ENCODE data around the gene CIAO1.
"Not testable (repeated sequence)": the region's sequence is repeated elsewhere in the genome, so short reads cannot be mapped to it uniquely, and the experiment has no call there.

CIAO1 gene

DNA sequence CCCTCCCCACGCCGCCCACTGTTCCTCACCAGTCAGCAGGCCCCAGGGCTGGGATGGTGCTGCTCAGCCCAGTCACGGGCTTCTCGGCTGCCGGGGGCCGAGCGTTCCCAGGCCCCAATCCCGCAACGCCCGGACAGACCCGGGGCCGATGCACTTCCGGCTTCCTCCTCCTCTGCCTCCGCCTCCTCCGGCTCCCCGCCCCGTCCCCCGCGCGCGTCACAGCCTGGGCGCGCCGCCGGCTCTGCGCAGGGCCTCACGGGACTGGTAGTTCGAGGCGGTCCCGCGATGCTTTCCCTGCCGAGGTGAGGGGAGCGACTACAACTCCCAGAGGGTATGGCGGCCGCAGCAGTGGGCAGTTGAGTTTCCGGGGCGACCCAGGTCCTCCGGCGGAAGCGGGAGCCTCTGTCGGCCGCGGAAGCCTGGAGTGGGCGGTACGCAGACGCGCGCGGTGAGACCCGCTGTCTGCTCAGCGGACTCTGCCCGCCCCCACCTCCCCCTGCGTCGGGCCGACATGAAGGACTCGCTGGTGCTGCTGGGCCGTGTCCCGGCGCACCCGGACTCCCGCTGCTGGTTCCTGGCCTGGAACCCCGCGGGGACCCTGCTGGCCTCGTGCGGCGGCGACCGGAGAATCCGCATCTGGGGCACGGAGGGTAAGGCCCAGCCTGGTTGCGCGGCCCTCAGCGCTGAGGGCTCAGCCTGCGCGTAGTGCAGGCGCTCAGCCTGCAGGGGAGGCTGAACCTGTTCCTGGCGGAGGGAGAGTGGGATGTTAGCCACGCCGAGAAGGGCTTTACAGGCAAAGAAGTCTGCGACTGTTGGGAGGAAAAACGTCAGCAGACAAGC lies at the start of gene CIAO1, which contains the start of gene TMEM127:
TSS of gene CIAO1 (plus strand) at position 386 of the 840 bp plus-strand sequence. CDS start at position 512, 126 bp downstream.
TSS of gene TMEM127 (minus strand) at position 158 of the 840 bp plus-strand sequence. CDS start 616 bp downstream, outside the sequence.
- H3K9ac ChIP-seq (ENCODE audit: low read depth, low read length, poor library complexity, severe bottlenecking), result peak within 1 kb of the TSS; percentile 92
- H3K4me2 ChIP-seq (ENCODE audit: low read depth, low read length, poor library complexity, severe bottlenecking), result peak within 1 kb of the TSS; percentile 84
- no peaks in the 10 kb centered on the region for H3F3A ChIP-seq (ENCODE audit: low read depth)
- H3K9me2 ChIP-seq (replicated peaks; ENCODE audit: low read depth, low read length), result no peaks in the 10 kb centered on the region
- no peaks in the 10 kb centered on the region for H3K9me3 ChIP-seq (ENCODE audit: insufficient read depth, low read depth, low read length)
- peaks cover 74% of the 10 kb centered on the region for H3K79me2 ChIP-seq (ENCODE audit: insufficient read depth, low read length)
- H3K27me3 ChIP-seq (ENCODE audit: insufficient read depth, low read length, poor library complexity, severe bottlenecking), result no peaks in the 10 kb centered on the region
- peaks cover 57% of the 10 kb centered on the region for H4K20me1 ChIP-seq (ENCODE audit: insufficient read depth, low read length, poor library complexity, severe bottlenecking)
- TF ChIP-seq, protein P1, sequence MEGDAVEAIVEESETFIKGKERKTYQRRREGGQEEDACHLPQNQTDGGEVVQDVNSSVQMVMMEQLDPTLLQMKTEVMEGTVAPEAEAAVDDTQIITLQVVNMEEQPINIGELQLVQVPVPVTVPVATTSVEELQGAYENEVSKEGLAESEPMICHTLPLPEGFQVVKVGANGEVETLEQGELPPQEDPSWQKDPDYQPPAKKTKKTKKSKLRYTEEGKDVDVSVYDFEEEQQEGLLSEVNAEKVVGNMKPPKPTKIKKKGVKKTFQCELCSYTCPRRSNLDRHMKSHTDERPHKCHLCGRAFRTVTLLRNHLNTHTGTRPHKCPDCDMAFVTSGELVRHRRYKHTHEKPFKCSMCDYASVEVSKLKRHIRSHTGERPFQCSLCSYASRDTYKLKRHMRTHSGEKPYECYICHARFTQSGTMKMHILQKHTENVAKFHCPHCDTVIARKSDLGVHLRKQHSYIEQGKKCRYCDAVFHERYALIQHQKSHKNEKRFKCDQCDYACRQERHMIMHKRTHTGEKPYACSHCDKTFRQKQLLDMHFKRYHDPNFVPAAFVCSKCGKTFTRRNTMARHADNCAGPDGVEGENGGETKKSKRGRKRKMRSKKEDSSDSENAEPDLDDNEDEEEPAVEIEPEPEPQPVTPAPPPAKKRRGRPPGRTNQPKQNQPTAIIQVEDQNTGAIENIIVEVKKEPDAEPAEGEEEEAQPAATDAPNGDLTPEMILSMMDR (conservative IDR thresholded peaks at IDR 0.05; ENCODE audit: low read length), result peak; percentile 44
- no peak for TF ChIP-seq EZH2phosphoT487 (IDR thresholded peaks at IDR 0.05; ENCODE audit: borderline replicate concordance)
- H3K4me1 ChIP-seq (ENCODE audit: insufficient read depth, low read length, poor library complexity, severe bottlenecking), result peaks cover 31% of the 10 kb centered on the region
- H2AFZ ChIP-seq (ENCODE audit: low read length), result peak within 1 kb of the TSS; percentile 93
- peak within 1 kb of the TSS; percentile 94 for H3K4me3 ChIP-seq (ENCODE audit: low read length, poor library complexity, severe bottlenecking)
- peaks cover 15% of the 10 kb centered on the region; the same call in 1 of the 2 replicates for H3K36me3 ChIP-seq (ENCODE audit: insufficient read depth, low read length)

DNA sequence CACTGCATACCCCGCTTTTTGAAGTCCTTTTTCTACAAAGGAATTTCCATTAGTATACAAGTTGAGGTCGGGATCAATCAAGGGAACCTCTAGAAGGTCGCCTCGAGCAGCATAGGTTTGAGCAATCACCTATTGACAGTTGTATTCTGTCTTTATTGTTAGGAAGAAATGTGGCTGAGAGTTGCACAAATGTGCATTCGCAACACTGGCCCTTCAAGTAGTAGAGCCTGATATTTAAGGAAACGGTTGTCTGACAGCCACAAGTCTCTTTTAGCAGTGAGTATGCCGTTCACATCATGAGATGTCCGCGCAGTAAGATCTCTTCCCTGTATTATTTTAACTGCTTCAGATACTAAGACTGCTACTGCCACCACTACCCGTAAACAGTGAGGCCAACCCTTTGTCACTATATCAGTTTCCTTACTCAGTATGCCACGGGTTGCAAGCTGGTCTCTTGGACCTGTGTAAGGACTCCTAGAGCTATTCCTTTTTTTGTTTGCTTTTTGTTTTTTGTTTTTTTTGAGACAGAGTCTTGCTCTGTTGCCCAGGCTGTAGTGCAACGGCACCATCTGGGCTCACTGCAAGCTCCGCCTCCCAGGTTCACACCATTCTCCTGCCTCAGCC lies 47.4 kb upstream of the CIAO1 start:
- H3K4me1 ChIP-seq (ENCODE audit: insufficient read depth, low read length, poor library complexity, severe bottlenecking), result no peaks in the 10 kb centered on the region
- H3K27me3 ChIP-seq (ENCODE audit: insufficient read depth, low read length, poor library complexity, severe bottlenecking), result no peaks in the 10 kb centered on the region
- TF ChIP-seq, protein P1 (conservative IDR thresholded peaks at IDR 0.05; ENCODE audit: low read length), result no peak
- H3K9ac ChIP-seq (ENCODE audit: low read depth, low read length, poor library complexity, severe bottlenecking), result no peak overlapping the region
- H3K36me3 ChIP-seq (ENCODE audit: insufficient read depth, low read length), result no peaks in the 10 kb centered on the region
- H3K4me3 ChIP-seq (ENCODE audit: low read length, poor library complexity, severe bottlenecking), result no peak overlapping the region
- no peaks in the 10 kb centered on the region for H3K9me3 ChIP-seq (ENCODE audit: insufficient read depth, low read depth, low read length)
- H3K9me2 ChIP-seq (replicated peaks; ENCODE audit: low read depth, low read length), result no peaks in the 10 kb centered on the region
- no peaks in the 10 kb centered on the region for H3F3A ChIP-seq (ENCODE audit: low read depth)
- no peak overlapping the region for H3K4me2 ChIP-seq (ENCODE audit: low read depth, low read length, poor library complexity, severe bottlenecking)
- no peaks in the 10 kb centered on the region for H4K20me1 ChIP-seq (ENCODE audit: insufficient read depth, low read length, poor library complexity, severe bottlenecking)
- H2AFZ ChIP-seq (ENCODE audit: low read length), result no peak overlapping the region
- H3K79me2 ChIP-seq (ENCODE audit: insufficient read depth, low read length), result peaks cover 4% of the 10 kb centered on the region; the same call in 1 of the 2 replicates

DNA sequence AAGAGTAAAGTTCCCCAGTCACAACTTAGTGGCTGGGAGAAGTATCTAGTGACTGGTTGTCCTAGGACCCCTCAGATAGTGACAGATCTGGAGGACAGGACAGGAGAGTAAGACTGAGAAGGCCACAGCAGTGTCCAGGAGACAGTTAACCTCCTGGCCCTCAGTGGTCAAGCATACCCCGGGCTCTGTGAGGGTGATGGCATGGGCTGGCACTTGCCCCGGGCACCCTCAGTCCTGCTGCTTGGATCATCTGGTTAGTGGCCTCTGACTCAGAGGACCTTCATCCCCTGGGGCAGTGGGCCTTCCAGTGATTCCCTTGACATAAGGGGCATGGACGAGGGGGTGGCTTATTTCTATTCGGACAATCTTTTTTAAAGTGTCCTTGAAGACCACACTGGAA lies 46.1 kb upstream of the CIAO1 start:
- not testable (repeated sequence) for H3K4me1 ChIP-seq (ENCODE audit: insufficient read depth, low read length, poor library complexity, severe bottlenecking); H2AFZ ChIP-seq (ENCODE audit: low read length); H3K9ac ChIP-seq (ENCODE audit: low read depth, low read length, poor library complexity, severe bottlenecking); H3K9me3 ChIP-seq (ENCODE audit: insufficient read depth, low read depth, low read length); H3K4me2 ChIP-seq (ENCODE audit: low read depth, low read length, poor library complexity, severe bottlenecking); H3K79me2 ChIP-seq (ENCODE audit: insufficient read depth, low read length); H3K4me3 ChIP-seq (ENCODE audit: low read length, poor library complexity, severe bottlenecking); H3K9me2 ChIP-seq (replicated peaks; ENCODE audit: low read depth, low read length); H3K27me3 ChIP-seq (ENCODE audit: insufficient read depth, low read length, poor library complexity, severe bottlenecking); H4K20me1 ChIP-seq (ENCODE audit: insufficient read depth, low read length, poor library complexity, severe bottlenecking); H3K36me3 ChIP-seq (ENCODE audit: insufficient read depth, low read length); H3F3A ChIP-seq (ENCODE audit: low read depth)

DNA sequence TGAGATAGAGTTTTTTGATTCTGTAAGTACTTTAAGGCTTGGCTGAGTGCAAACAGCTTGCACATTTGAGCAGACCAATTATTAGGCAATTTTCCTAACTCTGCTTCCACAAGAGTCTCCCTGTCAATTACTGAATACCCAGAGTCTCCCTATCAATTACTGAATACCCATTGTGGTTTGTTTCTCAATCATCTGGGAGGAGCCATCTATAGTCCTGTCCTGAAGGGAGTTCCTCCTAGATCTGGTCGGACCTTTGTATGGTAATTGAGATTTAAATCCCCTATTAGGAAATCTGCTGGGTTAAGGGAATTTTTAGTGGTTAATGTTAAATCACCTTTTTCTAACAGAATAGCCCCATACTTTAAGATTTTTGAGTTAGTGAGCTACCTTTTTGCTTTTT lies 44.9 kb upstream of the CIAO1 start:
- H3K79me2 ChIP-seq (ENCODE audit: insufficient read depth, low read length); H3K4me3 ChIP-seq (ENCODE audit: low read length, poor library complexity, severe bottlenecking); H3K27me3 ChIP-seq (ENCODE audit: insufficient read depth, low read length, poor library complexity, severe bottlenecking); H3K9me3 ChIP-seq (ENCODE audit: insufficient read depth, low read depth, low read length); H3K9ac ChIP-seq (ENCODE audit: low read depth, low read length, poor library complexity, severe bottlenecking); H4K20me1 ChIP-seq (ENCODE audit: insufficient read depth, low read length, poor library complexity, severe bottlenecking); H3K9me2 ChIP-seq (replicated peaks; ENCODE audit: low read depth, low read length); H3K4me1 ChIP-seq (ENCODE audit: insufficient read depth, low read length, poor library complexity, severe bottlenecking); H3K4me2 ChIP-seq (ENCODE audit: low read depth, low read length, poor library complexity, severe bottlenecking); H3F3A ChIP-seq (ENCODE audit: low read depth); H3K36me3 ChIP-seq (ENCODE audit: insufficient read depth, low read length); H2AFZ ChIP-seq (ENCODE audit: low read length): not testable (repeated sequence)

Data from Loucy (cell line).